RWPE2 (cell line): ENCODE data around the gene CTNND2.

Source experiments
- ATAC-seq: fragments of 200-7000 bp; cut with Tn5 transposase; 3 replicates; pipeline ENCODE4 v1.9.1; 2021; ENCODE audit warnings: low read depth
- DNase-seq: peaks from one replicate; pipeline ENCODE4 v3.0.0-alpha.2; 2020; ENCODE audit warnings: low spot score
- H3K27ac ChIP-seq: fragments of 450-650 bp; 2 replicates; pipeline ENCODE4 v1.5.1; 2017; ENCODE audit warnings: mild to moderate bottlenecking; ENCODE audit not compliant: poor library complexity, severe bottlenecking
- H3K27me3 ChIP-seq: fragments of 250-450 bp; sonication (Bioruptor Pico); 2 replicates; pipeline ENCODE4 v1.5.1; 2021; ENCODE audit warnings: mild to moderate bottlenecking, moderate library complexity; ENCODE audit not compliant: insufficient read depth, poor library complexity, severe bottlenecking
- H3K36me3 ChIP-seq: fragments of 250-450 bp; sonication (Bioruptor Pico); 2 replicates; pipeline ENCODE4 v1.5.1; 2020; ENCODE audit warnings: low read depth, mild to moderate bottlenecking, moderate library complexity
- H3K4me1 ChIP-seq: fragments of 250-450 bp; sonication (Bioruptor Pico); 2 replicates; pipeline ENCODE4 v1.5.1; 2021; ENCODE audit warnings: mild to moderate bottlenecking, moderate library complexity; ENCODE audit not compliant: insufficient read depth, poor library complexity, severe bottlenecking
- H3K4me3 ChIP-seq: fragments of 250-450 bp; sonication (Bioruptor Pico); 2 replicates; pipeline ENCODE4 v1.5.1; 2021; ENCODE audit warnings: mild to moderate bottlenecking, moderate library complexity; ENCODE audit not compliant: severe bottlenecking
- H3K9me3 ChIP-seq: fragments of 250-450 bp; sonication (Bioruptor Pico); 2 replicates; pipeline ENCODE4 v1.5.1; 2021; ENCODE audit warnings: mild to moderate bottlenecking, moderate library complexity; ENCODE audit not compliant: severe bottlenecking
- CTCF ChIP-seq: fragments of 450-650 bp; IDR thresholded peaks from one replicate; pipeline ENCODE4 v1.5.1; 2017; ENCODE audit warnings: mild to moderate bottlenecking, moderate library complexity; ENCODE audit not compliant: poor library complexity, severe bottlenecking

CTNND2 gene

GRCh38 chr5:11311272-11311671, 593.0 kb downstream of the CTNND2 start:
- Histone ChIP-seq H3K36me3 (no peaks in the 10 kb centered on the region), H3K9me3 (peaks cover 2% of the 10 kb centered on the region), H3K4me1 (no peaks in the 10 kb centered on the region), H3K4me3 (no peak overlapping the region), H3K27me3 (peaks cover 9% of the 10 kb centered on the region), H3K27ac (no peak overlapping the region)
- ATAC-seq (no peak), DNase-seq (no peak)
- TF ChIP-seq CTCF, result no peak

- Histone ChIP-seq H3K27ac (no peak overlapping the region), H3K4me1 (no peaks in the 10 kb centered on the region), H3K4me3 (no peak overlapping the region), H3K36me3 (no peaks in the 10 kb centered on the region), H3K27me3 (peaks cover 12% of the 10 kb centered on the region), H3K9me3 (no peaks in the 10 kb centered on the region)
- ATAC-seq, result no peak
- no peak for DNase-seq
- no peak for TF ChIP-seq CTCF
Measured at GRCh38 chr5:11310158-11310557, 594.1 kb downstream of the CTNND2 start.

GRCh38 chr5:11306365-11306764, 597.9 kb downstream of the CTNND2 start:
- DNase-seq, result no peak
- ATAC-seq, result no peak
- TF ChIP-seq CTCF, result no peak
- no peak overlapping the region for H3K4me3 ChIP-seq
- no peaks in the 10 kb centered on the region for H3K36me3 ChIP-seq
- H3K9me3 ChIP-seq, result no peaks in the 10 kb centered on the region
- H3K27ac ChIP-seq, result no peak overlapping the region
- H3K4me1 ChIP-seq, result no peaks in the 10 kb centered on the region
- peaks cover 20% of the 10 kb centered on the region for H3K27me3 ChIP-seq

- TF ChIP-seq CTCF, result no peak
- no peak for DNase-seq
- Histone ChIP-seq H3K27ac (no peak overlapping the region), H3K4me1 (no peaks in the 10 kb centered on the region), H3K27me3 (peaks cover 24% of the 10 kb centered on the region), H3K9me3 (no peaks in the 10 kb centered on the region), H3K36me3 (no peaks in the 10 kb centered on the region), H3K4me3 (no peak overlapping the region)
- ATAC-seq, result 0 out of 3 replicates have a peak, but pooled peaks have one; percentile 23
Measured at GRCh38 chr5:11305245-11305644, 599.0 kb downstream of the CTNND2 start.

GRCh38 chr5:11304641-11305040, 599.6 kb downstream of the CTNND2 start:
- no peaks in the 10 kb centered on the region for H3K36me3 ChIP-seq
- no peaks in the 10 kb centered on the region for H3K9me3 ChIP-seq
- no peak overlapping the region for H3K4me3 ChIP-seq
- H3K27me3 ChIP-seq, result peaks cover 24% of the 10 kb centered on the region
- TF ChIP-seq CTCF, result no peak
- H3K4me1 ChIP-seq, result no peaks in the 10 kb centered on the region
- no peak for DNase-seq
- no peak overlapping the region for H3K27ac ChIP-seq
- no peak for ATAC-seq
